Suprapubic skin (tissue), 4 donors: ENCODE data around the gene HIGD1C. TPM values are rescaled to one million over a fixed set of nuclear protein-coding genes. Genes with fewer than 3 reads are reported as not detected.
"Not testable (repeated sequence)": the region's sequence is repeated elsewhere in the genome, so short reads cannot be mapped to it uniquely, and the experiment has no call there.

Source experiments
- DNase-seq, 2 donors: peaks; one replicate each; pipeline ENCODE4 v3.0.0-alpha.2; 2019; ENCODE audit warnings: low spot score in 2 of 2
- H3K27ac ChIP-seq: fragments of 200-600 bp; sonication (generic); one replicate; pipeline ENCODE4 v1.5.1; 2019
- H3K27me3 ChIP-seq: fragments of 200-600 bp; sonication (generic); one replicate; pipeline ENCODE4 v1.5.1; 2019
- H3K36me3 ChIP-seq: fragments of 200-600 bp; sonication (generic); one replicate; pipeline ENCODE4 v1.5.1; 2019
- H3K4me1 ChIP-seq: fragments of 200-600 bp; sonication (generic); one replicate; pipeline ENCODE4 v1.5.1; 2019
- H3K4me3 ChIP-seq: fragments of 200-600 bp; sonication (generic); one replicate; pipeline ENCODE4 v1.5.1; 2019; ENCODE audit warnings: mild to moderate bottlenecking
- H3K9me3 ChIP-seq: fragments of 200-600 bp; sonication (generic); one replicate; pipeline ENCODE4 v1.5.1; 2019
- CTCF ChIP-seq, 2 donors: fragments of 200-600 bp in 1 of 2; fragments of 450-650 bp in 1 of 2; sonication (generic) in 1 of 2; IDR thresholded peaks; one replicate each; pipeline ENCODE4 v1.5.1; 2016 to 2019; ENCODE audit warnings: antibody characterized with exemption in 2 of 2, mild to moderate bottlenecking in 1 of 2, moderate library complexity in 1 of 2
- EP300 ChIP-seq: sonication (generic); formaldehyde crosslinking; IDR thresholded peaks from one replicate; pipeline ENCODE4 v1.6.1; 2017; ENCODE audit warnings: antibody characterized with exemption
- POLR2A ChIP-seq, 2 donors: fragments of 450-650 bp; IDR thresholded peaks; one replicate each; pipeline ENCODE4 v1.6.1; 2017; ENCODE audit warnings: antibody characterized with exemption in 2 of 2, mild to moderate bottlenecking in 2 of 2, moderate library complexity in 2 of 2
- POLR2AphosphoS5 ChIP-seq, 3 donors: sonication (generic); formaldehyde crosslinking; IDR thresholded peaks; one replicate each; pipeline ENCODE4 v1.6.1; 2017; ENCODE audit warnings: antibody characterized with exemption in 3 of 3
- WGBS: methylation state at CpG from one replicate; pipeline ENCODE4 v1.1.5; 2018; 5-methylcytosine and 5-hydroxymethylcytosine counted together
- total RNA-seq, 4 donors: library from RNA; depleted of rRNA; stranded (reverse); fragments of >200 nt; gene quantifications; one replicate each; pipeline ENCODE4 v1.1.0, GENCODE V29; 2016

Gene HIGD1C
- total RNA-seq, 4 donors from 2014 or later: not detected

DNA sequence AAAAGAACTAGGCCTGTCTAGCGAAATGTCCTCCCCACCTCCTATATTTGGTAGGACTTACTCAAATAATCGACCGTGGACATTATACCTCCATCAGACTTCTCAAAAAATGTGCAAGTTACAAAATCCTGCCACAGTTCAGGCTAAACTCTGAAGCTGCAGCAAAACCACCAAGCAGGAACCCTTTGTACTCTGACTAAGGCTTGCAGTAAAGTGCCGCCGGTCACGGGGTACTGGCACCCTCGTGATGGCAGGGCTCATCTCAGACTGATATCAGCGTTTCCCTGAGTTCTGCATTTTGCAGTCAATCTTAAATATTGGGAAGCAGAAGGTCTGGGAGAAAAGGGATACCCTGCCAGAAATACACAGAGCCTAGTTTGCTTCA lies 56.7 kb downstream of the HIGD1C start:
- Histone ChIP-seq H3K27ac (peak overlapping the region; percentile 33), H3K36me3 (peaks cover 38% of the 10 kb centered on the region), H3K9me3 (no peaks in the 10 kb centered on the region), H3K27me3 (no peaks in the 10 kb centered on the region), H3K4me1 (peaks cover 28% of the 10 kb centered on the region), H3K4me3 (peak overlapping the region; percentile 15)
- WGBS: 83% methylated on average over 8 of the region's 8 CpGs
- peak in 1 of 3 donors; percentile 22 for TF ChIP-seq POLR2AphosphoS5 (IDR thresholded peaks at IDR 0.05)
- TF ChIP-seq CTCF (IDR thresholded peaks at IDR 0.05): no peak
- no peak for TF ChIP-seq POLR2A (IDR thresholded peaks at IDR 0.05)
- DNase-seq: peak in 1 of 2 donors; percentile 79

GRCh38 chr12:51011955-51012354 lies 59.6 kb downstream of the HIGD1C start:
- H3K27ac ChIP-seq: no peak overlapping the region
- TF ChIP-seq EP300 (no peak), POLR2A (IDR thresholded peaks at IDR 0.05) (no peak), POLR2AphosphoS5 (IDR thresholded peaks at IDR 0.05) (no peak), CTCF (IDR thresholded peaks at IDR 0.05) (no peak)
- WGBS: 44% methylated on average over 4 of the region's 4 CpGs
- H3K27me3 ChIP-seq: no peaks in the 10 kb centered on the region
- H3K4me3 ChIP-seq: no peak overlapping the region
- H3K9me3 ChIP-seq: no peaks in the 10 kb centered on the region
- H3K4me1 ChIP-seq: peaks cover 28% of the 10 kb centered on the region
- no peak for DNase-seq
- peaks cover 14% of the 10 kb centered on the region for H3K36me3 ChIP-seq

GRCh38 chr12:51012570-51013236 lies 60.4 kb downstream of the HIGD1C start:
- Histone ChIP-seq H3K4me1 (peaks cover 28% of the 10 kb centered on the region), H3K27ac (no peak overlapping the region), H3K9me3 (no peaks in the 10 kb centered on the region), H3K27me3 (no peaks in the 10 kb centered on the region), H3K4me3 (no peak overlapping the region), H3K36me3 (peaks cover 7% of the 10 kb centered on the region)
- 58% methylated on average over 5 of the region's 5 CpGs for WGBS
- DNase-seq: no peak
- TF ChIP-seq EP300 (no peak), POLR2AphosphoS5 (IDR thresholded peaks at IDR 0.05) (no peak), CTCF (IDR thresholded peaks at IDR 0.05) (no peak), POLR2A (IDR thresholded peaks at IDR 0.05) (no peak)

GRCh38 chr12:51013441-51013840 lies 61.1 kb downstream of the HIGD1C start:
- no peak overlapping the region for H3K4me3 ChIP-seq
- TF ChIP-seq POLR2A (IDR thresholded peaks at IDR 0.05) (no peak), POLR2AphosphoS5 (IDR thresholded peaks at IDR 0.05) (no peak), EP300 (no peak), CTCF (IDR thresholded peaks at IDR 0.05) (no peak)
- H3K27ac ChIP-seq: no peak overlapping the region
- no peaks in the 10 kb centered on the region for H3K36me3 ChIP-seq
- H3K27me3 ChIP-seq: no peaks in the 10 kb centered on the region
- H3K4me1 ChIP-seq: peaks cover 28% of the 10 kb centered on the region
- no peak for DNase-seq
- WGBS: 73% methylated on average over 7 of the region's 7 CpGs
- H3K9me3 ChIP-seq: no peaks in the 10 kb centered on the region

- peaks cover 26% of the 10 kb centered on the region for H3K4me1 ChIP-seq
- H3K36me3 ChIP-seq, H3K27ac ChIP-seq, H3K9me3 ChIP-seq, H3K27me3 ChIP-seq, DNase-seq, H3K4me3 ChIP-seq: not testable (repeated sequence)
- 94% methylated on average over 9 of the region's 9 CpGs for WGBS
Observed at GRCh38 chr12:51014467-51014866, 62.1 kb downstream of the HIGD1C start.

DNA sequence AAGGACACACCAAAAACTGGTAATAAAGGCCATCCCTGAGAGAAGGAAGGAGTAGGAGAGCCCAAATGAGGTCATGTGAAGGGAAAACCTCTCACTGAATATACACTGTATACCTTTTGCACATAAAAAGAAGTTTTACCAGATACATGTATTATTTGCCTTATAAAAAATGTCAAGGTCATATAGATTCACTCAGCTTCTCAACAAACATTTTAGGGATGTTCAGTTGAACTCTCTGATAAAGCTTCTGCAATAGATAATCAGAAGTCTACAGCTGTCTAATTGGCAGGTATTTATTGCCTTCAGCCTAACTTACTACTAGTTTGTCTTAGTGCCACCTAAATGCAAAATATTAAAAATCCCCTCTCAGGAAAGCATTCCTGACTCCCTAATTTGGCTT lies 65.1 kb downstream of the HIGD1C start:
- H3K36me3 ChIP-seq: no peaks in the 10 kb centered on the region
- H3K27me3 ChIP-seq: no peaks in the 10 kb centered on the region
- no peaks in the 10 kb centered on the region for H3K9me3 ChIP-seq
- no peak overlapping the region for H3K4me3 ChIP-seq
- no peak for DNase-seq
- TF ChIP-seq POLR2AphosphoS5 (IDR thresholded peaks at IDR 0.05) (no peak), POLR2A (IDR thresholded peaks at IDR 0.05) (no peak), EP300 (no peak), CTCF (IDR thresholded peaks at IDR 0.05) (no peak)
- H3K4me1 ChIP-seq: peaks cover 15% of the 10 kb centered on the region
- H3K27ac ChIP-seq: no peak overlapping the region
